ENCODE results near the gene WSCD1.

Gene WSCD1

GRCh38 chr17:6069539-6070429 is at the start of gene WSCD1:
WSCD1 (plus strand) TSS chr17:6070379; CDS start chr17:6080659, 10,280 bp downstream.
- no peak for DNase-seq

GRCh38 chr17:6021011-6021400 is 49.2 kb upstream of the WSCD1 start:
- DNase-seq, result no peak

- no peak for DNase-seq
These were observed 48.6 kb upstream of the WSCD1 start for GRCh38 chr17:6021627-6022026.

GRCh38 chr17:6023036-6023831 is 46.9 kb upstream of the WSCD1 start:
- DNase-seq, result no peak

GRCh38 chr17:6024576-6024975 is 45.6 kb upstream of the WSCD1 start:
- no peak for DNase-seq

- DNase-seq, result no peak
These were observed 42.7 kb upstream of the WSCD1 start for GRCh38 chr17:6027342-6028024.

GRCh38 chr17:6028294-6028693 is 41.9 kb upstream of the WSCD1 start:
- no peak for DNase-seq

- no peak for DNase-seq
These were observed 34.3 kb upstream of the WSCD1 start for GRCh38 chr17:6035801-6036394.

- DNase-seq, result no peak
These were observed 29.7 kb upstream of the WSCD1 start for GRCh38 chr17:6040504-6040903.

GRCh38 chr17:6041246-6041645 is 28.9 kb upstream of the WSCD1 start:
- no peak for DNase-seq

GRCh38 chr17:6043405-6043804 is 26.8 kb upstream of the WSCD1 start:
- no peak for DNase-seq

GRCh38 chr17:6044261-6044660 is 25.9 kb upstream of the WSCD1 start:
- DNase-seq, result no peak

GRCh38 chr17:6045621-6046357 is 24.4 kb upstream of the WSCD1 start:
- DNase-seq, result no peak

GRCh38 chr17:6046431-6046830 is 23.7 kb upstream of the WSCD1 start:
- no peak for DNase-seq

GRCh38 chr17:6046931-6047330 is 23.2 kb upstream of the WSCD1 start:
- no peak for DNase-seq

GRCh38 chr17:6047966-6048365 is 22.2 kb upstream of the WSCD1 start:
- DNase-seq, result no peak

- DNase-seq, result no peak
These were observed 21.7 kb upstream of the WSCD1 start for GRCh38 chr17:6048486-6048885.

- no peak for DNase-seq
These were observed 17.3 kb upstream of the WSCD1 start for GRCh38 chr17:6052926-6053325.

GRCh38 chr17:6054372-6054771 is 15.8 kb upstream of the WSCD1 start:
- DNase-seq, result no peak

GRCh38 chr17:6056104-6056503 is 14.1 kb upstream of the WSCD1 start:
- DNase-seq, result no peak

GRCh38 chr17:6057562-6057961 is 12.6 kb upstream of the WSCD1 start:
- no peak for DNase-seq

- DNase-seq, result no peak
These were observed 10.8 kb upstream of the WSCD1 start for GRCh38 chr17:6059406-6059805.
